GM18511 (cell line): ENCODE measurements around the gene CALCOCO1.
"Not testable (repeated sequence)": the region's sequence is repeated elsewhere in the genome, so short reads cannot be mapped to it uniquely, and the experiment has no call there.

ENCODE experiments used
- ATAC-seq: cut with Tn5 transposase; IDR thresholded peaks from one replicate; pipeline ENCODE4 v1.9.1; 2021; ENCODE audit warnings: mild to moderate bottlenecking, moderate library complexity; ENCODE audit not compliant: unreplicated experiment

CALCOCO1 gene

DNA sequence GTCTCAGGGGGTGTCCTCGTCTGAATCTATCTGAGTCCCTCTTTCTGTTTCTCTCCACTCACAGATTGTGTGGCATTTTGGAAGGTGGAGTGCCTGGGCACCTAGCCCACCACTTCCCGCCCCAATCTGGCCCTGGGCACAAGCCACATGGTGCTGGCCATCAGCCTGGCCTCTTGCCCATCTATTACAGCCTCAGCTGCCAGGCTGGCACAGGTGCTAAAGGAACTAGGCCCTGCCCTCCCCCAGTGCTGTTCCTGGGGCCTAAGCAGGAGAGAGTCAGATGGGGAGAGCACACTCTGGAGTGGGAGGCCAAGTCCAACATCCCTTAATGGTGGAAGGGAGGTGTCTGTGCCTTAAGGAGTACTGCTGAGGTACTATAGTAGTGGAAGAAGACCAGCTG, 8.3 kb upstream of the CALCOCO1 start:
- ATAC-seq = no peak

DNA sequence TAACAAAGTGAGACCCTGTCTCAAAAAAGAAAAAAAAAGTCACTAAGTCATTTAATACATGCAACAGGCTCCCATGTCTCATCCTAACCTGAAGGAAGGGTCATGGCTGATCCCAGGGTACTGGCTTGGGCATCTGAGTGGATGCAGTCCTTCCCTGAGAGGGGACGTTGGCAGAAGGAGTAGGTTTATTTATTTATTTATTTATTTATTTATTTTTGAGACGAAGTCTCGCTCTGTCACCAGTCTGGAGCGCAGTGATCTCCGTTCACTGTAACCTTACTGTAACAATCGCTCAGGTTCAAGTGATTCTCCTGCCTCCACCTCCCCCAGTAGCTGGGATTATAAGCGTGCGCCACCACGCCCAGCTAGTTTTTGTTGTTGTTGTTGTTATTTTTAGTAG, 7.2 kb upstream of the CALCOCO1 start:
- ATAC-seq = no peak

DNA sequence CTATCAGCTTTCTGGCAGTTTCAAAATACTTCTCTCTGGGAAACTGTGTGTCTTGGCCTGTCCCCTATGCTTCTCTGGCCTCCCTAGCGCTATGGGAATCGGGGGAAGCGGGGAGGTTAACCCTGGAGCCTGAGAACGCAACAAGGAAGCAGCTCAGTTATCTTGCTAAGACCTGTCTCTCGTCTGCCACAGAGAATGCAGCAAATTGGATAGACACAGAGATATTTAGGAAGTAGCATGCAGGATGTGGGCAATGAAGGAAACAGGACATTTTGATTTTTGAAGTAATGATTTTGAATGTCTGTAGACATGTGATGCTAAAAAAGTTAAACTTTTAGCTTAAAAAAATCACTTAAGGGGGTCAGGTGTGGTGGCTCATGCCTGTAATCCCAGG, 6.6 kb upstream of the CALCOCO1 start:
- no peak for ATAC-seq

DNA sequence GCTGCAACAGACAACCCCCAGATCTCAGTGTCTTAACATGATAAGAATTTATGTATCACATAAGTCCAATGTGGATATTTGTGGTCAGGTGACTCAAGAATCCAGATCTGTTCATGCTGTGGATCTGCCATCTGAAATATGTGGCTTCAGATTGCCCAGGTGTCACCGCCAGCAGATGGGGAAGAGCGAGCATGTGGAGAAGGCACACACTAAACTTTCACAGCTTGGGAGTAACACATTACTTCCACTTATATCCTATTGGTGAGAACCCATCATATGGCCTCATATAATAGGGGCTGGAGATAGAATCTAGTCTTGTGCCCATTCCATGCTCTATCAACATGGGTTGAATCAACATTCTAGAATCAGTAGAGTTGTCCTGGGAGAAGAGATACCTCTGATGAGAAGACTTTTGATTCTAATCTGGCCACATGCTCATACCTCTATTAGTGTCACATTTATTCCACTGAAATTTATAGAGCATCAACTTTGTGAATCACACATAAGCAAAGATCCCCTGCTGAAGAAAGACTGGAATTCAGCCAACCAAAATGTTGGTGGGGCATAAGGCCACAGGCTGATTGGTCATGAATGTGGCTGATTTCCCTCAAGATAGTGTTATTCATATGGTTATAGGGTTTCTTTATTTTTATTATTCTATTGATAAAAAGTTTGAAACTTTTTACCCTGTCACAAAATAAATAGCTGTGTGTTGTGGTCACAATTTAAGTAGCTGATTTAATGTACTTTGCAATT, 6.0 kb upstream of the CALCOCO1 start:
- ATAC-seq = no peak

DNA sequence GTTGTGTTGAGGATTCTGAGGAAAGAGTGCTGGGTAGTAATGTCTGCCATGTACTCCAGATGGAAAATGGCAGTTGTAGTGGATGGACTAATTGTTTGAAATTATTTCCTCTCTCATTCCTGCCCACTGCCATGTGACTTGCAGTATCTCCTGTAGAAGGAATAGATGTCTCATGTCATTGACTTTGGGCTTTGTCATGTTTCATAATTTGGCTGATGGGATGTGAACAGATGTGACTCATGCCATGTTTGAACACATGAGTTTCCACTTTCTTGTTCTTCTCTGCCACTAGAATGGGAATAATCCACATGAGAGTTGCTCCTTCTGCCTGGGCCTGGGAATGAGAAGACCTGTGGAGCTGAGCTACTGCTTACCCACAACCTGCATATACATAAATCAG, 2.4 kb upstream of the CALCOCO1 start:
- ATAC-seq = no peak

DNA sequence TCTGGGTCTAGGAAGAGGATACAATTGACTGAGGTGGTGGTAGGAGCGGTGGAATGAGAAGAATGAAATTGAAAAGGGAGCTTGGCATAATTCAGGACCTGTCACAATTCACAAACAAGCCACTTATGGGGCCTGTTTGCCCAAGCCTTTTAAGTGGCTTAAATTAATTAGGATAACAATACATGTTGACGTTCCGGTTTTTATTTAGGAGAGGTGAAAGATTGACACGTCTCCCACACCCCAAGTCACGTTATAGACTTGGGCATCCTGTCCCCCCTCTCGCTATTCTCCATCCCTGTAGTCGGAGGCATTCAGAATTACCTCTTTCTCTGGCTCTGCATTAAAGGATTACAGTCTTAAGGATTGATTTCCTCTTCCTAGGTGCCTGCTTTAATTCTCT, 954 bp upstream of the CALCOCO1 start:
- ATAC-seq = no peak

DNA sequence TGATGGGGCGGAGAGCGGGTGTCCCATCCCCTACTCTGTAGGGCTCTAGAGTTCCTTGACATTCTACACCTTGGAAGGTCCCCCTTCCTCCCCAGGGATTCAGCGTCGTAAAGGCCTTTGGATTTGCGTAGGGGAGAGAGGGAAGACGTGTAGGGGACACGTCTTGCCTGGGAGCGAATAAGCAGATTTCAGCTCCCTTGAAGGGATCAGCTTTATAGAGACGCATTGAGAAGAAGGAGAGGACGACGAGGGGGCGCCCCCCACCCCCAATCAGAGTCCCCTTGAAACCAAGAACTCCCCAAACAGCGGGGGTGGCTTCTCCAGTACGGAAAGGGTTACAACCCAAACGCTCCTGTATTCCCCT, 324 bp downstream of the CALCOCO1 start:
- no peak for ATAC-seq

DNA sequence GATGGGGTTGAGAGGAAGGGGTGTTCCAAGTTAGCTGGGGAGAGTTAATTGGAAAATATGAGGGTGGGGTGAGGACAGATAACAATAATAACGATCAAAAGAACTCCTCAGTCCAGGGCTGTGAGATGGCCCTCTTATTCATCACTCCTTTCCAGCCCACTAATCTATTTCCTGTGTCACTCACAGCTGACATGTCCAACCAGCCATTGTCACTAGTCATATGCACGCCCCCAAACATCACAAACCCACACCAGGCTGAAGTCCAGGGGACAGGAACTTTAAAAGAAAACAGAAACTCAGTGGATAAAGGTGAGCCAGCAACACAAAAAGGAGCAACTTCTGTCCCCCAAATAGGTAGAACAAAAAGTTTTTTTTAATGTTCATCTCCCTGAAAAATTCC, 911 bp downstream of the CALCOCO1 start:
- ATAC-seq = no peak

DNA sequence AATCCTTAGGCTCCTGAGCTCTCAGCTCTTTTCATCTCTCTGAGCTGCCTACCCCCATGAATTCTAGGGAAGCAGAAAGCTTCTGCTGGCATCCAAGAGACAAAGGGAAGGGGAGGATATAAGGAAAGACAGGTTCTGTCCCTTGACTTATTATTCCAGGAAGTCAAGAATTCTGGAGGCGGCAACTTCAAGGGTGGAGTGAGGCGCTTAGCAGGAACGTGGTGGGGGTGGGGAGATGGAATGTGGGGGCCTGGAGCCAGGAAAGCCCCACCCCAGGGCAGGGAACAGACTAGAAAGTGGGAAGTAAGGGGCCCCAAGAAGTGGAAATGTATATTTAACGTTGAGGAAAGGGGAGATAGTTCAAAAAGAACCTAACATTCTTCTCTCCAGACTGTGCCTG, 1.4 kb downstream of the CALCOCO1 start:
- ATAC-seq = no peak

DNA sequence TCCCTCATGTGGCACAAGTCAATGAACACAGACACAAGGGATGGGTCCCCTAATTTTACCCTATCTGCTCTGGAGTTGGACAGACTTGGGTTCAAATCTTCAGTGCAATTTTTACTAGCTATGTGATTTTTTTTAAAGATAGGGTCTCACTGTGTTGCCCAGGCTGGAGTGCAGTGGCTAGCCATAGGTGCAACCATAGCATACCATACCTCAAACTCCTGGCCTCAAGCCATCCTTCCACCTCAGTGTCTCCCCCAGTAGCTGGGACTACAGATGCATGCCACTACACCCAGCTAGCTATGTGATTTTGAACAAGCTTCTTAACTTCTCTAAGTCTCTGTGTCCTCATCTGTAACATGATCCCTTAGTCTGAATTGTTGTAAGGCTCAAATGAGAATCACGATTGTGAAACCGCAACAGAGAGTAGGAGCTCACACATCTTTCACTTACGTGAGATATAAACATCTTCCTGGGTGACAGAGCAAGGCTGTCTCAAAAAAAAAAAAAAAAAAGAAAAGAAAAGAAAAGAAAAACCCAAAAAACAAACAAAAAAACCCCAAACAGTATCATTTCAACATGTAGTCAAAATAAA, 4.7 kb downstream of the CALCOCO1 start:
- ATAC-seq = no peak

DNA sequence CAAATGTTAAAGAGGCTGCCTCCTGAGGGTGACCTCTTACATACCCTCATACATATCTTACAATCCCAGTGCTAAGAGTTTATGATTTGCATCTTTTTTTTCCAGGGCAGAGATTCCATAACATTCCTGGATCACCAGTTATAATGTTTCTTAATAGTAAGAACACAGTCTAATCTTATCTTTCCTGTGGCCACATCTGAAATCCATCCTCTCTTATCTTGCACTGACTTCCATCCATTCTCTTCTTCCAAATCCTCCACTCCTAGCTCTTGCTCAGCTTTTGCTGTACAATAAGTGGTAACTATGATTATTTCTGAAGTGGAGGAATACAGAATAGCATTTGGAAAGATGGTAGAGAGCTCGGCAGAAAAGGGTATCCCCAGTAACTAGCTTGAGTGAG, 6.3 kb downstream of the CALCOCO1 start:
- ATAC-seq = no peak

DNA sequence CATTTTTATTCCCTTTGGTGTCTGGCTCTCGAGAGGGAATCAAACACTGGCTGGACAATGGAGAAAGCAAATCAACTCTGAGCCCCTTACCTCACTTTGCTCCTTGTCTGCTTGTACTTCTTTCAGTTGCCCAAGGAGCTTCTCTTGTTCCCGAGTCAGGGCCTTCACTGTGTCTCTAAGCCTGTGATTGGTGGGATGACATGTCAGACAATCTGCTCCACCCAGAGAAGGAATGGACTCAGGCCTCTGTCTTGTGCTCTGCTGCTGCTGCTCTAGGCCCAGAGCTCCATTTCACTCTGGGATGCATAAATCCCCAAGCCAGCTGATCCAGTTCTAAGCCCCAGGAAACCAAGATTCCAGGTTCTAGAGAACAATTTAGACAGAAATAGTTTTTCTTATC, 7.6 kb downstream of the CALCOCO1 start:
- no peak for ATAC-seq

DNA sequence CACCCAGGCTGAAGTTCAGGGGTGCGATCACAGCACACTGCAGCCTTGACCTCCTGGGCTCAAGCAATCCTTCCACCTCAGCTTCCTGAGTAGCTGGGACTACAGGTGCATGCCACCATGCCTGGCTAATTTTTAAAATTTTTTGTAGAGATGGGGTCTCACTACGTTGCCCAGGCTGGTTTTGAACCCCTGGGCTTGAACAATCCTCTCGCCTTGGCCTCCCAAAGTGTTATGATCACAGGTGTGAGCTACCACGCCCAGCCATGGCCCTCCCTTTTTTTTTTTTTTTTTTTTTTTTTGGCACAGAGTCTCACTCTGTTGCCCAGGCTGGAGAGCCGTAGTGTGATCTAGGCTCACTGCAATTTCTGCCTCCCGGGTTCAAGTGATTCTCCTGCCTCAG, 8.7 kb downstream of the CALCOCO1 start:
- not testable (repeated sequence) for ATAC-seq

DNA sequence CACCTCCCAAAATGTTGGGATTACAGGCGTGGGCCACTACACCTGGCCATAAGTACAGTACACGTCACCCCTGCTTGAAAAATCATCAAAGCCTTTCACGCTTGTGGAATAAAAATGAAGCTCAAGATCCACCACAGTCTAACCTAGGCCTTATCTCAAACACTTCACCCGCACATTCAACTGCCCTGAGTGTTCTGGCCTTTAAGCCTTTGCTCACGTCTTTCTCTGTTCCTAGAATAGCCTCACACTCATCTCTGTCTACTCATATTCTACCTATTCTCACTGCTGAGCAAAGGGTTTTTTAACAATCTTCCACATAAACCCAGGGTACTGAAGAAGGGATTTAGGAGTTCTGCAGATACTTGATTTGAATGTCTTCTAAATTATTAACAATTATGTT, 9.9 kb downstream of the CALCOCO1 start:
- ATAC-seq = no peak

DNA sequence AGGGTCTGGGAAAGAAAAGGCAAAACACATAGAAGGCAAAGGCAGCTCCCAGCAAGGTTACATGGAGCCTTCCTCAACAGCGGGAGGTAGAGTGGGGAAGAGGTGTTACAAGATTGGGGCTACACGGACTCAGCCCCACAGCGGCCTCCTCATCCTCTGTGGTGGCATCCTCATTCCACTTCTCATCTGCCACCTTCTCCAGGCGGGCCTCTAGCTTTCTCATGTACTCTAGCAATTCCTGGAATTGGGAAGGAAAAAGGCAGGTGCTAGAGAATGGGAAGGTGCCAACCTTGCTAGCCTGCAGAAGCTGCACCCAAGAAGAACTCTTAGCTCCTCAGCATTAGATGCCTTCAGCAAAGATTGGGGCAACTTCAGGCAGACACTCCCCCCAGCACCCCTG, 13.2 kb downstream of the CALCOCO1 start:
- ATAC-seq = no peak

DNA sequence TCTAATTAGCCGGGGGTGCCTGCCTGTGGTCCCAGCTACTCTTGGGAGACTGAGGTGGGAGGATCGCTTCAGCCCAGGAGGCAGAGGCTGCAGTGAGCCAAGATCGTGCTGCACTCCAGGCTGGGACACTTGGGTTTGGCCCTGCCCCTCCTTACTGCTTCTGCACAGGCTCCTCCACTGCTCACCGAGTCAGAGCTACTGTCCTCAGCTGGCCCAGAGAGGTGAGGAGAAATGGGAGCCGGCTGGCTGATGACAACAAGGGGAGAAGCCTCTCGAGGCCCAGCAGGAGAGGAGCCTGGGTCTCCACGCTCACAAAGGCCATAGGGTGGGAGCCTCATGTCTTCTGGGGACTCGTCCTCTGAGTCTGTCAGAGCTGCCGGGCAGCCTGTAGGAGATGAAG, 13.7 kb downstream of the CALCOCO1 start:
- no peak for ATAC-seq

DNA sequence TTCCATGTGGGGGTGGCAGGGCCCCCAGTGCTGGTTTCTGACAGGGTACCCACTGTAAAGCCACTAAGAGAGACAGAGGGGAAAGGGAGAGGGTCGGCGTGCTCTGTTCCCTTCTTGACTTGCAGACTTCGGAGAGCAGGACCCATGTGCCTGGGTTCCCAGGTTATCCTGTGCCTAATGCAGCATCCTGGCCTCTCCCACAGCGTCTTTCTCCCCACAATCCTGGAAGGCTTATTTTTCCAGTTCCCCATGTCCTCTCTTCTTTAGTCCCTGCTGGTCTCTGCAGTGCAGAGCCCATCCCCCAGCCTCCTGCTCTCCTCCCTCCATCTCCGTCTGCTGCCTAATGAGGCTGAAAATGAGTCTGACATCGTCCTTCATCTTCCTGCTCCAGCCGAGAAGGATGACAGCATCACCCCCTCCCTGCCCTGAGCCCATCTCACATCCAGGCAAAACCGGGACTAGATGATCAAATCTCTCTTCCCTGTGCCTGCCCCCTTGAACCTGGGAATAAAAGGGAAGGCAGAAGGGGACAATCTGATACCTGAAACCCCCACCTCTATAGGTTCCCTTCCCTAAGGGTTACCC, 15.1 kb downstream of the CALCOCO1 start:
- ATAC-seq = no peak

DNA sequence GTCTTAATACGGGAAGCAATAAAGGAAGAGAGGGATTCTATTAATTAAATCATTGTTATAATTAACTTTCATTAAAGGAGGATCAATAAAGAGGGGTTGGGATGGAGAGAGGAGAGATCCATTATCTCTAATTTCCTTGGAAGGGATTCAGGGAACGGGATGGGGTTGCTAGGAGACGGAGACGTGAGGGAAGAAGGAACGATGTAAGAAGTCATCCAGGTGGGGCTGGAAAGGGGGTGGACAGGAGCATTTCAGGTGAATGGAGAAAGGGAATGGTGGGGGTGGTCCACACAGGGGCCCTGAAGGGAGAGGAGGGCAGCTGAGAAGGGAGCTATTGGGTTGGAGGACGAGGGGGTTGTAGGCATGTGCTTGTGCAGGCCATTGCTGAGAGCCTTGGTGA, 17.2 kb downstream of the CALCOCO1 start:
- no peak for ATAC-seq

DNA sequence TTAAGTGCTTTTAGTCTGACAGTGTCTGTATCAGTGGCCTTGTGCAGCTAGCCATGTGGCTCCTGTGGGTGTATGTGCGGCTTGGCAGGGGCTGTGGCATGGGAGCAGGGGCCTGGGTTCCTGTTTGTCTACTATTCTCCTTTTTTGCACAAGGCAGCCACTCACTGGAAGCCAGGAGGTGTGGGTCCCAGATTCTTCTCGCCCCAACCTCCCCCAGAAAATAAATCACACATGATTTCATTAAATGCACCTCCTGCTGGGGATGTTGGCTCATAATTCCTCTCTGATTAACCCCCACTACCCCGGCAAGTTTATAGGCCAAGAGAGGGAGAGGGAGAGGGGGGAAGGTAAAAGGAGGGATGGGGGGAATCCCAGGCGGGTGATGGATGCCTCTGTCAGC, 17.6 kb downstream of the CALCOCO1 start:
- ATAC-seq = no peak

DNA sequence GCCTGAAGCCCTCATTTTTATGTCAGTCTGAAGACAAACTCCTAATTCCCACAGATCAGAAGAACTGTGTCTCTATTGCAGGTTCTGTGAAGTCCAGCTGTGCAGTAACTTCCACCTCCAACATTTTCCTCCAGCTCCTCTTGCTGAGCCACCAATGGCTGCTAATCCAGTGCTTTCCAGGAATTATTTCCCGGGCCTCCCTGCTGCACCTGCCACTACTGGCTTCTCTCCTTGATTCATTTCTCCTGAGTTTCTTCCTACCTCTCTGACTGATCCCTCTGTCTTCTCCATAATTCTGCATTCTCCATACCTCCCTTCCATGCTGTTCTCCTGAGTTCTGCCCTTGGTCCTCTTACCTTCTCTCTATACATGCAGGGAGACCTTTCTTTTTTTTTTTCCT, 21.2 kb downstream of the CALCOCO1 start:
- ATAC-seq = no peak

DNA sequence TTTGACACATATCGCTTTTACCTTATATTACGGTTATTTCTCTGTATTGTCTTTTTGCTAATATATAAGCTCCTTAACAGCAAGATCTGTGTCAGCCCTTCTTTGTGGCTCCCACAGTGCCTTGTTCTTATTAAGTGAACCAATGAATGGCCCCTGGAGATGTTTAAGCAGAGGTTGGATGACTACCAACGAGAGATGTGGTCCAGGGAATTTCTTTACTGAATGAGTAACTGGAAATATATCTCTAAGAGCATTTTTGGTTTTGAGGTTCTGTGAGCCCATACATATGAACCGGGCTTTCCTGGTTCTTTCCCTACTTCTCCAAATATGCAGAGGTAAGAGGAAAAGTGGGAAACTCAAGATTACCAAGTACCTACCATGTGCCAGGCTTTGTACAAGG, 23.5 kb downstream of the CALCOCO1 start:
- ATAC-seq = no peak

DNA sequence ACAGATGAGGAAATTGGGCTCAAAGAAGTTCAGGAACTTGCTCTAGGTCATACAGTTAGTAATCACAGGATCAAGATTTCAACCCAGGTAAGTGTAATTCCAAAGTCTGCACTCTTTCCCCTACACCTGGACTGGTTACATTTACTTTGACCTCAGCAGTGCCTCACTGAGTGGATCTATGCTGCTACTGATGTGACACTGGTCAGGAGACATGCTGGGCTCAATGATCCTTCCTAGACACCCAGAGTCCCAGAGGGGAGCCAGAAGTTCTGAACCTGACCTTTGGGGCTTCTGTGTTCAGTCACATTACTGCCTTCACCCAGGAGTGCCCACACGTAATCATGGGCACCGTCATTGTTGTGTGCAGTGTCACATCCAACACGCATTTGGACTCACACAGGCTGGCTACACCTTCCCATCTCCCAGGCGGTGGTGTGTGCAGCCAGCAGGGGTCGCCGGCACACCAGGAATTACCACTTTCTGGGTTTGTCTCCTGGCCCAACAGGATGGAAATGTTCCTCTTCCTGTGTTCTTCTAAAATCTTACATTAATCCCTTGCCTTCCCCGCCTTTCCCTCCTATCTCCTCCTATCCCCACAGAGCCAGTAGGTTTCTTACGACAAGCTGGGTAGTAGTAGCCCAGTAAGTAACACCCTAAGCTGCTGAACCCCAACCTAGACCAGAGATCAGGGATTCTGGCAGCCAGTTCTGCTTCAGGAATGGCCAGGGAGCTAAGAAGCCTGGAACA, 25.6 kb downstream of the CALCOCO1 start:
- ATAC-seq = no peak
